A673 (cell line): Measurements from ENCODE around the gene TARS2. TPM values are rescaled to one million over a fixed set of nuclear protein-coding genes. Genes with fewer than 3 reads are reported as not detected.

Source experiments
- BruUV-seq: library from RNA; stranded (reverse); fragments of 400-500 nt; replicated peaks from 2 replicates; lab custom pipeline; 2021; lab: Mats Ljungman, UMichigan
- CTCF ChIA-PET: fragments of 300-600 bp; sonication (Branson Sonifier 250); formaldehyde crosslinking; loops from one replicate; lab custom pipeline; 2022; ENCODE audit warnings: antibody characterized with exemption; lab: Charles Lee
- POLR2A ChIA-PET: fragments of 300-600 bp; sonication (Branson Sonifier 250); formaldehyde crosslinking; loops from one replicate; lab custom pipeline; 2022; ENCODE audit warnings: antibody characterized with exemption; ENCODE audit not compliant: low non-redundant PET; lab: Charles Lee
- DNase-seq: peaks from one replicate; pipeline ENCODE4 v3.0.0-alpha.2; 2015; ENCODE audit warnings: low spot score
- H3K27ac ChIP-seq: fragments of 200-600 bp; sonication (generic); 2 replicates; pipeline ENCODE4 v1.5.1; 2016; ENCODE audit warnings: mixed run types, low read depth, mild to moderate bottlenecking, mixed read lengths, antibody characterized with exemption, low read length; ENCODE audit not compliant: poor library complexity, severe bottlenecking
- H3K27me3 ChIP-seq: fragments of 200-600 bp; sonication (generic); replicated peaks from 2 replicates; pipeline ENCODE4 v1.6.1; 2017; ENCODE audit warnings: mixed run types, low read depth, mild to moderate bottlenecking, mixed read lengths, antibody characterized with exemption, low read length; ENCODE audit not compliant: insufficient read depth, poor library complexity
- H3K36me3 ChIP-seq: fragments of 200-600 bp; sonication (generic); 2 replicates; pipeline ENCODE4 v1.6.1; 2016; ENCODE audit warnings: mixed run types, mild to moderate bottlenecking, mixed read lengths, antibody characterized with exemption, low read length; ENCODE audit not compliant: insufficient read depth, poor library complexity, severe bottlenecking
- H3K4me1 ChIP-seq: fragments of 200-600 bp; sonication (generic); 2 replicates; pipeline ENCODE4 v1.6.1; 2017; ENCODE audit warnings: mixed run types, mild to moderate bottlenecking, mixed read lengths, antibody characterized with exemption, low read length; ENCODE audit not compliant: insufficient read depth, poor library complexity, severe bottlenecking
- H3K4me3 ChIP-seq: fragments of 200-600 bp; sonication (generic); 2 replicates; pipeline ENCODE4 v1.5.1; 2016; ENCODE audit warnings: low read depth, mixed run types, mild to moderate bottlenecking, mixed read lengths, low read length; ENCODE audit not compliant: poor library complexity, severe bottlenecking
- H3K9me3 ChIP-seq: fragments of 200-600 bp; sonication (generic); 2 replicates; pipeline ENCODE4 v1.6.1; 2016; ENCODE audit warnings: mixed run types, low read depth, mild to moderate bottlenecking, mixed read lengths, antibody characterized with exemption, low read length; ENCODE audit not compliant: poor library complexity, severe bottlenecking
- EZH2 ChIP-seq: fragments of 200-600 bp; sonication (generic); IDR thresholded peaks from 2 replicates; pipeline ENCODE4 v1.6.1; 2017; ENCODE audit warnings: borderline replicate concordance, low read depth, mild to moderate bottlenecking, mixed read lengths, antibody characterized with exemption, low read length; ENCODE audit not compliant: poor library complexity, severe bottlenecking
- intact Hi-C: fragments of 100-400 bp; cut with micrococcal nuclease; formaldehyde crosslinking; loops from one replicate; pipeline ENCODE4 v1.10.0; 2022; ENCODE audit not compliant: unreplicated experiment
- total RNA-seq: library from RNA; stranded (reverse); gene quantifications from 2 replicates; pipeline ENCODE4 v1.2.3, GENCODE V29; 2021
- TF ChIP-seq, protein P1 (sequence below): fragments of 300-800, 200-600 bp; sonication (generic); conservative IDR thresholded peaks from 2 replicates; pipeline ENCODE4 v1.5.1; 2017; ENCODE audit warnings: low read depth, mild to moderate bottlenecking, antibody characterized with exemption, low read length, moderate library complexity, mixed read lengths

The TARS2 gene
- total RNA-seq, 1 experiment from 2014 or later, result 32.0 TPM

DNA sequence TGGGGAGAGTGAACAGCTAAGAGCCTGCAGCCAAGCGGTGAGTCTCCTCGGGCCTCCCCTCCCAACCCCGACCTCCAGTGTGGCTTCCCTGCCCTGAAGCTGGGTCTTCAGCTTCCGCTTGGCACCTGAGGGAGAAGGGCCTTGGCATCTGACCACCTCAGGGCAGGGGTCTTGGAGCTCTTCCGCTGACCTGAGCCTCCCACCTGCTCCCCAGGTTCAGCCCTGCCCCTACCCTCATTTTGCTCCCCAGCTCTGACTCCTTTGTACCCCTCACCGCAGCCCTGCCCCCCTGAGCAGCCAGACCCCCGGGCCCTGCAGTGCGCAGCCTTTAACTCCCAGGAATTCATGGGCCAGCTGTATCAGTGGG lies 66.8 kb downstream of the TARS2 start:
- H3K4me1 ChIP-seq, result peaks cover 10% of the 10 kb centered on the region
- BruUV-seq, result no TSS peak
- intact Hi-C loops, result no loop called here
- no peaks in the 10 kb centered on the region for H3K27me3 ChIP-seq
- ChIA-PET POLR2A (interaction anchor here (0.6 kb wide), 1 partner anchor 25 kb away, joined by 3 read pairs; the partner anchor contains the start of gene MCL1), CTCF (no interaction called here)
- no peak overlapping the region for H3K27ac ChIP-seq
- H3K4me3 ChIP-seq, result no peak overlapping the region
- TF ChIP-seq, protein P1, sequence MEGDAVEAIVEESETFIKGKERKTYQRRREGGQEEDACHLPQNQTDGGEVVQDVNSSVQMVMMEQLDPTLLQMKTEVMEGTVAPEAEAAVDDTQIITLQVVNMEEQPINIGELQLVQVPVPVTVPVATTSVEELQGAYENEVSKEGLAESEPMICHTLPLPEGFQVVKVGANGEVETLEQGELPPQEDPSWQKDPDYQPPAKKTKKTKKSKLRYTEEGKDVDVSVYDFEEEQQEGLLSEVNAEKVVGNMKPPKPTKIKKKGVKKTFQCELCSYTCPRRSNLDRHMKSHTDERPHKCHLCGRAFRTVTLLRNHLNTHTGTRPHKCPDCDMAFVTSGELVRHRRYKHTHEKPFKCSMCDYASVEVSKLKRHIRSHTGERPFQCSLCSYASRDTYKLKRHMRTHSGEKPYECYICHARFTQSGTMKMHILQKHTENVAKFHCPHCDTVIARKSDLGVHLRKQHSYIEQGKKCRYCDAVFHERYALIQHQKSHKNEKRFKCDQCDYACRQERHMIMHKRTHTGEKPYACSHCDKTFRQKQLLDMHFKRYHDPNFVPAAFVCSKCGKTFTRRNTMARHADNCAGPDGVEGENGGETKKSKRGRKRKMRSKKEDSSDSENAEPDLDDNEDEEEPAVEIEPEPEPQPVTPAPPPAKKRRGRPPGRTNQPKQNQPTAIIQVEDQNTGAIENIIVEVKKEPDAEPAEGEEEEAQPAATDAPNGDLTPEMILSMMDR, result no peak
- no peak for TF ChIP-seq EZH2
- no peaks in the 10 kb centered on the region for H3K9me3 ChIP-seq
- no peaks in the 10 kb centered on the region for H3K36me3 ChIP-seq
- no peak for DNase-seq

DNA sequence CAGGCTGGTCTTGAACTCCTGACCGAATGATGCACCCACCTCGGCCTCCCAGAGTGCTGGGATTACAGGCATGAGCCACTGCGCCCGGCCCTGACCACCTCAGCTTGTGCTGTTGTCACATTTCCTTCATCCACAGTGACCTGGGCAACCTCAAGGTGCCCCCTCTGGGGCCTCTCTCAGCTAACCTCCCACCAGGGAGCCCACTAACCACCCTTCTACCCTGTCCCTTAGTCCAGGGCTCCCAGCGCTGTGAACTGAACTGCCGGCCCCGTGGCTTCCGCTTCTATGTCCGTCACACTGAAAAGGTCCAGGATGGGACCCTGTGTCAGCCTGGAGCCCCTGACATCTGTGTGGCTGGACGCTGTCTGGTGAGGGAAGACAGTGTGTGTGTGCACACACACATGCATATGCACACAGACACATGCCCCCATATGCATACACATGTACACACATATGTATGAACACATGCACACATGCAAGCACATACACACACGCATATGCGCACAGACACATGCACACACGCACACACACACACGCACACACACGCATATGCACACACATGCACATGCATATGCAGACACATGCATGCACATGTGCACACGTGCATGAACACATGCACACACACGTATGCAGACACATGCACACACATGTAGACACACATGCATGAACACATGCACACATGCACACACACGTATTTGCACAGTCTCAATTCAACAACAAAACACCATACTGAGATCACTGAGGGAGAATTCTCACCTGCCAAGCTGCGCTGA lies 68.2 kb downstream of the TARS2 start:
- Histone ChIP-seq H3K9me3 (no peaks in the 10 kb centered on the region), H3K4me3 (no peak overlapping the region), H3K36me3 (no peaks in the 10 kb centered on the region), H3K27me3 (no peaks in the 10 kb centered on the region), H3K27ac (no peak overlapping the region), H3K4me1 (peaks cover 10% of the 10 kb centered on the region)
- no TSS peak for BruUV-seq
- ChIA-PET CTCF (no interaction called here), POLR2A (no interaction called here)
- intact Hi-C loops, result no loop called here
- no peak for TF ChIP-seq EZH2
- TF ChIP-seq, protein P1, result no peak
- no peak for DNase-seq

DNA sequence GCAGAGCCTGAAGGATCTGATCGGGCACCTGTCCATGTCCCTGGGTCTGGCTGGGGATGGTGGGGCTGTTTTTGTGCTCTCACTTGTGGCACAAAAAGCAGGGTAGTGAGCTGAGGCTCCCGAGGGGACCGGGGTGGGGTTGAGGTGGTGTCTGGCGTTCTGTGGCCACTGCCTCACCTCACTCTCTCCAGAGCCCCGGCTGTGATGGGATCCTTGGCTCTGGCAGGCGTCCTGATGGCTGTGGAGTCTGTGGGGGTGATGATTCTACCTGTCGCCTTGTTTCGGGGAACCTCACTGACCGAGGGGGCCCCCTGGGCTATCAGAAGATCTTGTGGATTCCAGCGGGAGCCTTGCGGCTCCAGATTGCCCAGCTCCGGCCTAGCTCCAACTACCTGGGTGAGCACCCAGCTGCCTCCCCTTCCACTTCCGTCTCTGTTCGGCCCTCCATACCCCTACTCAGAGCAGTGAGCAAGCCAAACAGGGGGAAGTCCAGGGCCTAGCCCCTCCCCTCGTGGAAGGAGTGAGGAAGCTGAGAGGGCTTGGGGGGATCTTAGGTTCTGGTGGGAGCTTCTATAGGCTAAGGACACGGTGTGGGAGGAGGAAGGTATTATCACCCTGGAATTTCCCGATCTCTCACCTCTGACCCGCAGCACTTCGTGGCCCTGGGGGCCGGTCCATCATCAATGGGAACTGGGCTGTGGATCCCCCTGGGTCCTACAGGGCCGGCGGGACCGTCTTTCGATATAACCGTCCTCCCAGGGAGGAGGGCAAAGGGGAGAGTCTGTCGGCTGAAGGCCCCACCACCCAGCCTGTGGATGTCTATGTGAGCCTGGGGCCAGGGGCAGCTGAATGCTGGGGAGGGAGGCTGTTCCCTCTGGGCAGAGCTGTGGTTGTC lies 69.0 kb downstream of the TARS2 start:
- intact Hi-C loops, result no loop called here
- TF ChIP-seq EZH2, result no peak
- TF ChIP-seq, protein P1, result no peak
- Histone ChIP-seq H3K4me1 (peaks cover 10% of the 10 kb centered on the region), H3K27me3 (no peaks in the 10 kb centered on the region), H3K9me3 (no peaks in the 10 kb centered on the region), H3K27ac (no peak overlapping the region), H3K36me3 (no peaks in the 10 kb centered on the region), H3K4me3 (no peak overlapping the region)
- ChIA-PET CTCF (no interaction called here), POLR2A (no interaction called here)
- no TSS peak for BruUV-seq
- DNase-seq, result no peak
